NCI-H345 treated with DMSO at 0.1 percent for 48 hours (cell line): ENCODE measurements around the gene IFIT3.
"Not testable (repeated sequence)": the region's sequence is repeated elsewhere in the genome, so short reads cannot be mapped to it uniquely, and the experiment has no call there.

Source experiments
- DNase-seq: peaks from one replicate; lab custom pipeline; 2025; ENCODE audit not compliant: unreplicated experiment; lab: John Stamatoyannopoulos, UW

Gene IFIT3

GRCh38 chr10:89327803-89328441, at the start of gene IFIT3:
IFIT3 (plus strand) TSS chr10:89327997; CDS start chr10:89328074, 77 bp downstream.
- DNase-seq, result no peak

- no peak for DNase-seq
Observed at GRCh38 chr10:89278034-89278535, 49.7 kb upstream of the IFIT3 start.

- no peak for DNase-seq
Observed at GRCh38 chr10:89278900-89279392, 48.9 kb upstream of the IFIT3 start.

- no peak for DNase-seq
Observed at GRCh38 chr10:89279421-89279869, 48.4 kb upstream of the IFIT3 start.

GRCh38 chr10:89280508-89280907, 47.3 kb upstream of the IFIT3 start:
- DNase-seq, result no peak

GRCh38 chr10:89281606-89282395, 46.0 kb upstream of the IFIT3 start:
- DNase-seq, result no peak

GRCh38 chr10:89283025-89283935, 44.5 kb upstream of the IFIT3 start:
- DNase-seq, result no peak

- no peak for DNase-seq
Observed at GRCh38 chr10:89283936-89284475, 43.8 kb upstream of the IFIT3 start.

- DNase-seq, result not testable (repeated sequence)
Observed at GRCh38 chr10:89284711-89285110, 43.1 kb upstream of the IFIT3 start.

GRCh38 chr10:89285303-89285702, 42.5 kb upstream of the IFIT3 start:
- DNase-seq, result not testable (repeated sequence)

GRCh38 chr10:89294721-89295239, 33.0 kb upstream of the IFIT3 start:
- DNase-seq, result no peak

- no peak for DNase-seq
Observed at GRCh38 chr10:89295597-89295996, 32.2 kb upstream of the IFIT3 start.

- DNase-seq, result no peak
Observed at GRCh38 chr10:89296220-89296648, 31.6 kb upstream of the IFIT3 start.

GRCh38 chr10:89297356-89297755, 30.4 kb upstream of the IFIT3 start:
- DNase-seq, result no peak

GRCh38 chr10:89297791-89298190, 30.0 kb upstream of the IFIT3 start:
- no peak for DNase-seq

GRCh38 chr10:89299031-89299430, 28.8 kb upstream of the IFIT3 start:
- no peak for DNase-seq

GRCh38 chr10:89301232-89301631, 26.6 kb upstream of the IFIT3 start:
- DNase-seq, result no peak

- peak; percentile 16 for DNase-seq
Observed at GRCh38 chr10:89301721-89302445, 25.9 kb upstream of the IFIT3 start, which contains the start of gene IFIT2. IFIT2 (plus strand) TSS chr10:89302046; CDS start chr10:89302124, 78 bp downstream.

GRCh38 chr10:89302625-89303024, 25.2 kb upstream of the IFIT3 start:
- no peak for DNase-seq

- no peak for DNase-seq
Observed at GRCh38 chr10:89303161-89303560, 24.6 kb upstream of the IFIT3 start.
